CD4-positive, CD25-positive, alpha-beta regulatory T cell (primary cell): Measurements from ENCODE around the gene GPR107. TPM values are rescaled to one million over a fixed set of nuclear protein-coding genes. Genes with fewer than 3 reads are reported as not detected.

Experiments used
- ATAC-seq, 2 donors: fragments of 150-1000 bp; cut with Tn5 transposase; one replicate each; pipeline ENCODE4 v1.10.0; 2021; ENCODE audit warnings: low read depth in 2 of 2, moderate number of reproducible peaks in 2 of 2, moderate library complexity in 1 of 2
- DNase-seq, 3 donors: peaks; one replicate each; pipeline versions ENCODE4 v3.0.0 to v3.0.0-alpha.2; 2012 to 2022; ENCODE audit warnings: mixed read lengths in 1 of 3
- H3K27ac ChIP-seq: one replicate; pipeline ENCODE4 v1.7.0; 2013; ENCODE audit warnings: mild to moderate bottlenecking, low read length; ENCODE audit not compliant: insufficient read depth, poor library complexity, severe bottlenecking
- H3K27me3 ChIP-seq: one replicate; pipeline ENCODE4 v1.7.0; 2013; ENCODE audit warnings: low read length; ENCODE audit not compliant: control insufficient read depth, insufficient read depth
- H3K36me3 ChIP-seq: one replicate; pipeline ENCODE4 v1.7.0; 2013; ENCODE audit warnings: mild to moderate bottlenecking, low read length, moderate library complexity; ENCODE audit not compliant: control insufficient read depth, insufficient read depth
- H3K4me1 ChIP-seq: 2 replicates; pipeline ENCODE4 v1.7.0; 2013; ENCODE audit warnings: mild to moderate bottlenecking, low read length; ENCODE audit not compliant: insufficient read depth, control insufficient read depth, poor library complexity, severe bottlenecking
- H3K4me3 ChIP-seq: one replicate; pipeline ENCODE4 v1.7.0; 2013; ENCODE audit warnings: low read depth, mild to moderate bottlenecking, low read length, moderate library complexity
- H3K9me3 ChIP-seq, 2 experiments: 1 replicate in 1 of 2; 2 replicates in 1 of 2; pipeline ENCODE4 v1.7.0; 2013; ENCODE audit warnings: low read length in 2 of 2, mild to moderate bottlenecking in 1 of 2, moderate library complexity in 1 of 2; ENCODE audit not compliant: control insufficient read depth in 2 of 2
- H3K27ac Mint-ChIP-seq, 3 donors: one replicate each; pipeline ENCODE4 v1.8.0; 2020 to 2022; ENCODE audit warnings: mild to moderate bottlenecking in 3 of 3, mixed read lengths in 3 of 3, moderate library complexity in 2 of 3
- H3K27me3 Mint-ChIP-seq: one replicate; pipeline ENCODE4 v1.8.0; 2022; ENCODE audit warnings: mild to moderate bottlenecking, mixed read lengths
- H3K36me3 Mint-ChIP-seq: one replicate; pipeline ENCODE4 v1.8.0; 2020; ENCODE audit warnings: mixed read lengths
- H3K4me1 Mint-ChIP-seq, 4 donors: one replicate each; pipeline ENCODE4 v1.8.0; 2020 to 2022; ENCODE audit warnings: mixed read lengths in 4 of 4, mild to moderate bottlenecking in 1 of 4
- H3K4me3 Mint-ChIP-seq, 4 donors: one replicate each; pipeline ENCODE4 v1.8.0; 2020 to 2022; ENCODE audit warnings: mild to moderate bottlenecking in 4 of 4, mixed read lengths in 4 of 4, moderate library complexity in 3 of 4
- H3K9me3 Mint-ChIP-seq, 7 donors: one replicate each; pipeline ENCODE4 v1.8.0; 2020 to 2022; ENCODE audit warnings: mixed read lengths in 7 of 7, mild to moderate bottlenecking in 3 of 7, moderate library complexity in 2 of 7
- polyA plus RNA-seq, 4 donors: library from polyadenylated mRNA; unstranded; fragments of 300-500 nt; fragmentation: Illumina TruSeq; gene quantifications; one replicate each; pipeline ENCODE4 v1.2.3, GENCODE V29; 2021
- total RNA-seq: library from RNA; stranded (reverse); gene quantifications from one replicate; pipeline ENCODE4 v1.2.3, GENCODE V29; 2022

Gene GPR107
- total and polyA plus RNA-seq, 5 donors from 2014 or later: 2.8 to 29.9 (median 3.3) TPM

GRCh38 chr9:130084337-130084736 lies 30.6 kb downstream of the GPR107 start:
- Histone ChIP-seq H3K27me3 (no peaks in the 10 kb centered on the region), H3K9me3 (no peaks in the 10 kb centered on the region), H3K27ac (no peak overlapping the region), H3K4me1 (no peaks in the 10 kb centered on the region), H3K36me3 (peaks cover 54% of the 10 kb centered on the region), H3K4me3 (no peak overlapping the region)
- Mint-ChIP-seq H3K4me1 (peaks cover 0 to 4% (median 0%) of the 10 kb centered on the region in 4 donors), H3K9me3 (no peaks in the 10 kb centered on the region), H3K4me3 (no peak overlapping the region), H3K27me3 (no peaks in the 10 kb centered on the region), H3K36me3 (peaks cover 32% of the 10 kb centered on the region), H3K27ac (no peak overlapping the region)
- DNase-seq: no peak
- ATAC-seq: no peak

- H3K4me1 ChIP-seq: no peaks in the 10 kb centered on the region
- peaks cover 33% of the 10 kb centered on the region for H3K36me3 Mint-ChIP-seq
- H3K36me3 ChIP-seq: peaks cover 50% of the 10 kb centered on the region
- no peak overlapping the region for H3K4me3 Mint-ChIP-seq
- H3K27me3 Mint-ChIP-seq: no peaks in the 10 kb centered on the region
- no peak overlapping the region for H3K27ac ChIP-seq
- no peak for DNase-seq
- H3K9me3 Mint-ChIP-seq: no peaks in the 10 kb centered on the region
- H3K27me3 ChIP-seq: no peaks in the 10 kb centered on the region
- no peak overlapping the region for H3K4me3 ChIP-seq
- no peaks in the 10 kb centered on the region for H3K9me3 ChIP-seq
- no peak for ATAC-seq
- peaks cover 0 to 2% (median 0%) of the 10 kb centered on the region in 4 donors for H3K4me1 Mint-ChIP-seq
- peak overlapping the region in 2 of 3 donors; percentile 2 to 48 for H3K27ac Mint-ChIP-seq
Observed at GRCh38 chr9:130088051-130088450, 34.3 kb downstream of the GPR107 start.

GRCh38 chr9:130089141-130089540 lies 35.4 kb downstream of the GPR107 start:
- Histone ChIP-seq H3K36me3 (peaks cover 52% of the 10 kb centered on the region), H3K9me3 (no peaks in the 10 kb centered on the region), H3K4me3 (no peak overlapping the region), H3K4me1 (no peaks in the 10 kb centered on the region), H3K27ac (no peak overlapping the region), H3K27me3 (no peaks in the 10 kb centered on the region)
- Mint-ChIP-seq H3K36me3 (peaks cover 33% of the 10 kb centered on the region), H3K4me1 (peaks cover 0 to 2% (median 0%) of the 10 kb centered on the region in 4 donors), H3K27ac (peak overlapping the region in 1 of 3 donors; percentile 52), H3K27me3 (no peaks in the 10 kb centered on the region), H3K9me3 (no peaks in the 10 kb centered on the region), H3K4me3 (no peak overlapping the region)
- DNase-seq (no peak), ATAC-seq (no peak)

GRCh38 chr9:130090915-130091314 lies 37.2 kb downstream of the GPR107 start:
- no peak overlapping the region for H3K27ac Mint-ChIP-seq
- no peaks in the 10 kb centered on the region for H3K9me3 Mint-ChIP-seq
- Histone ChIP-seq H3K4me1 (no peaks in the 10 kb centered on the region), H3K4me3 (no peak overlapping the region), H3K27me3 (no peaks in the 10 kb centered on the region), H3K36me3 (peaks cover 52% of the 10 kb centered on the region), H3K9me3 (no peaks in the 10 kb centered on the region), H3K27ac (no peak overlapping the region)
- no peaks in the 10 kb centered on the region for H3K27me3 Mint-ChIP-seq
- ATAC-seq (no peak), DNase-seq (no peak)
- H3K36me3 Mint-ChIP-seq: peaks cover 36% of the 10 kb centered on the region
- peaks cover 0 to 3% (median under 1%) of the 10 kb centered on the region in 4 donors for H3K4me1 Mint-ChIP-seq
- no peak overlapping the region for H3K4me3 Mint-ChIP-seq

- Mint-ChIP-seq H3K27ac (peak overlapping the region in 1 of 3 donors; percentile 26), H3K27me3 (no peaks in the 10 kb centered on the region), H3K9me3 (no peaks in the 10 kb centered on the region), H3K4me1 (peaks cover 0 to 6% (median under 1%) of the 10 kb centered on the region in 4 donors), H3K36me3 (peaks cover 41% of the 10 kb centered on the region), H3K4me3 (no peak overlapping the region)
- Histone ChIP-seq H3K36me3 (peaks cover 54% of the 10 kb centered on the region), H3K27me3 (no peaks in the 10 kb centered on the region), H3K9me3 (no peaks in the 10 kb centered on the region), H3K27ac (no peak overlapping the region), H3K4me1 (no peaks in the 10 kb centered on the region), H3K4me3 (no peak overlapping the region)
- ATAC-seq (no peak), DNase-seq (no peak)
Observed at GRCh38 chr9:130092910-130093309, 39.2 kb downstream of the GPR107 start.

GRCh38 chr9:130095872-130096271 lies 42.2 kb downstream of the GPR107 start:
- no peak overlapping the region for H3K4me3 Mint-ChIP-seq
- no peak overlapping the region for H3K4me3 ChIP-seq
- H3K27me3 Mint-ChIP-seq: no peaks in the 10 kb centered on the region
- DNase-seq (no peak), ATAC-seq (no peak)
- H3K27ac ChIP-seq: no peak overlapping the region
- H3K36me3 ChIP-seq: peaks cover 49% of the 10 kb centered on the region
- peaks cover 4% of the 10 kb centered on the region for H3K4me1 ChIP-seq
- H3K36me3 Mint-ChIP-seq: peaks cover 30% of the 10 kb centered on the region
- no peaks in the 10 kb centered on the region for H3K9me3 Mint-ChIP-seq
- peaks cover 4 to 14% (median 9%) of the 10 kb centered on the region in 4 donors for H3K4me1 Mint-ChIP-seq
- H3K27ac Mint-ChIP-seq: peak overlapping the region in 2 of 3 donors; percentile 42 to 73
- no peaks in the 10 kb centered on the region for H3K27me3 ChIP-seq
- no peaks in the 10 kb centered on the region for H3K9me3 ChIP-seq

- Mint-ChIP-seq H3K4me1 (peaks cover 4 to 13% (median 9%) of the 10 kb centered on the region in 4 donors), H3K36me3 (peaks cover 33% of the 10 kb centered on the region), H3K27ac (peak overlapping the region in 1 of 3 donors; percentile 7), H3K4me3 (no peak overlapping the region), H3K27me3 (no peaks in the 10 kb centered on the region), H3K9me3 (no peaks in the 10 kb centered on the region)
- Histone ChIP-seq H3K36me3 (peaks cover 64% of the 10 kb centered on the region), H3K4me3 (no peak overlapping the region), H3K27me3 (no peaks in the 10 kb centered on the region), H3K27ac (no peak overlapping the region), H3K9me3 (no peaks in the 10 kb centered on the region), H3K4me1 (peaks cover 4% of the 10 kb centered on the region)
- DNase-seq: no peak
- ATAC-seq: no peak
Observed at GRCh38 chr9:130100681-130101080, 47.0 kb downstream of the GPR107 start.

GRCh38 chr9:130101915-130102314 lies 48.2 kb downstream of the GPR107 start:
- Mint-ChIP-seq H3K36me3 (peaks cover 32% of the 10 kb centered on the region), H3K27ac (peak overlapping the region in 1 of 3 donors; percentile 38), H3K27me3 (no peaks in the 10 kb centered on the region), H3K4me1 (peaks cover 6 to 14% (median 9%) of the 10 kb centered on the region in 4 donors), H3K9me3 (no peaks in the 10 kb centered on the region), H3K4me3 (no peak overlapping the region)
- Histone ChIP-seq H3K9me3 (no peaks in the 10 kb centered on the region), H3K4me3 (no peak overlapping the region), H3K4me1 (peaks cover 6% of the 10 kb centered on the region), H3K27ac (no peak overlapping the region), H3K36me3 (peaks cover 61% of the 10 kb centered on the region), H3K27me3 (no peaks in the 10 kb centered on the region)
- DNase-seq (no peak), ATAC-seq (no peak)
